A549 (cell line): Measurements from ENCODE around the gene KRTAP5-4. TPM values are rescaled to one million over a fixed set of nuclear protein-coding genes. Genes with fewer than 3 reads are reported as not detected.
A peak's percentile ranks its signal among the peaks of the same experiment; 100 is the strongest.
"Not testable (repeated sequence)": the region's sequence is repeated elsewhere in the genome, so short reads cannot be mapped to it uniquely, and the experiment has no call there.

Experiments
- ATAC-seq, 2 experiments: fragments of 200-7000 bp in 1 of 2; fragments of >200 bp in 1 of 2; cut with Nextera tagmentation in 1 of 2; cut with Tn5 transposase in 1 of 2; 3 replicates each; pipeline versions ENCODE4 v1.8.0 to v1.9.1; 2018 to 2020; ENCODE audit warnings: mild to moderate bottlenecking in 1 of 2, moderate library complexity in 1 of 2
- CTCF ChIA-PET: fragments of 300-600 bp; sonication (Branson Sonifier 250); formaldehyde crosslinking; extraction: SDS; loops from one replicate; lab custom pipeline; 2021; ENCODE audit warnings: antibody characterized with exemption, inconsistent platforms; lab: Yijun Ruan, JAX
- POLR2A ChIA-PET: fragments of 350-600 bp; formaldehyde crosslinking; extraction: SDS; loops from one replicate; lab custom pipeline; 2021; ENCODE audit warnings: antibody characterized with exemption, inconsistent platforms; lab: Yijun Ruan, JAX
- DNase-seq, 2 experiments: peaks; one replicate each; pipeline versions ENCODE4 v3.0.0 to v3.0.0-alpha.2; 2011 to 2016; ENCODE audit warnings: low read depth in 1 of 2, low spot score in 1 of 2
- FAIRE-seq: peaks from 2 replicates; lab custom pipeline; 2011; peaks lifted over from hg19 to GRCh38; lab: Jason Lieb, UNC
- H3K27ac ChIP-seq, 2 experiments: fragments of >200 bp; sonication (Bioruptor Twin); formaldehyde crosslinking; 3 replicates each; pipeline ENCODE4 v1.5.1; 2016 to 2017
- H3K4me1 ChIP-seq: fragments of >200 bp; sonication (Bioruptor Twin); formaldehyde crosslinking; 3 replicates; pipeline ENCODE4 v1.6.1; 2016
- H3K4me2 ChIP-seq: fragments of >200 bp; sonication (Bioruptor Twin); formaldehyde crosslinking; 3 replicates; pipeline ENCODE4 v1.6.1; 2016
- H3K4me3 ChIP-seq: fragments of >200 bp; sonication (Bioruptor Twin); formaldehyde crosslinking; 3 replicates; pipeline ENCODE4 v1.5.1; 2016
- H3K9me3 ChIP-seq: fragments of >200 bp; sonication (Bioruptor Twin); formaldehyde crosslinking; 3 replicates; pipeline ENCODE4 v1.6.1; 2016
- ATOH8 ChIP-seq: fragments of 250-450 bp; sonication (Bioruptor Pico); IDR thresholded peaks from 2 replicates; pipeline ENCODE4 v1.5.0; 2020; ENCODE audit warnings: low read depth, mild to moderate bottlenecking, moderate library complexity
- CBX8 ChIP-seq: fragments of 200-600 bp; sonication (generic); IDR thresholded peaks from 2 replicates; pipeline ENCODE4 v1.6.1; 2016
- CEBPB ChIP-seq, 2 experiments: fragments of >200 bp in 1 of 2; sonication (Bioruptor Twin) in 1 of 2; formaldehyde crosslinking in 1 of 2; IDR thresholded peaks; 2 replicates each; pipeline ENCODE4 v1.6.1; 2012 to 2016
- CHD2 ChIP-seq: fragments of 150-350 bp; IDR thresholded peaks from 2 replicates; pipeline ENCODE4 v1.6.1; 2014; ENCODE audit warnings: low read length; ENCODE audit not compliant: partially characterized antibody
- CHD4 ChIP-seq: fragments of 200-600 bp; sonication (generic); IDR thresholded peaks from 2 replicates; pipeline ENCODE4 v1.6.1; 2016; ENCODE audit warnings: antibody characterized with exemption, mild to moderate bottlenecking, borderline replicate concordance
- EP300 ChIP-seq, 2 experiments: fragments of >200 bp; sonication (Bioruptor Twin); formaldehyde crosslinking; IDR thresholded peaks; 2 replicates in 1 of 2; 3 replicates in 1 of 2; pipeline ENCODE4 v1.6.1; 2016 to 2017
- ESRRA ChIP-seq: fragments of 150-350 bp; IDR thresholded peaks from 2 replicates; pipeline ENCODE4 v1.6.1; 2014; ENCODE audit warnings: mild to moderate bottlenecking, low read length, borderline replicate concordance
- FOSB ChIP-seq: fragments of 250-450 bp; sonication (Bioruptor Pico); IDR thresholded peaks from 2 replicates; pipeline ENCODE4 v1.5.0; 2020; ENCODE audit warnings: mild to moderate bottlenecking, moderate library complexity
- FOSL2 ChIP-seq, 2 experiments: fragments of 450-650 bp in 1 of 2; fragments of >200 bp in 1 of 2; sonication (Bioruptor Twin) in 1 of 2; formaldehyde crosslinking; IDR thresholded peaks; 2 replicates each; pipeline versions ENCODE4 v1.5.0 to v1.6.1; 2016 to 2020; ENCODE audit warnings: mild to moderate bottlenecking in 1 of 2, moderate library complexity in 1 of 2
- HES2 ChIP-seq: fragments of >200 bp; sonication (Bioruptor Twin); formaldehyde crosslinking; IDR thresholded peaks from 2 replicates; pipeline ENCODE4 v1.6.1; 2016
- HMGXB4 ChIP-seq: fragments of 250-450 bp; sonication (Bioruptor Pico); IDR thresholded peaks from 2 replicates; pipeline ENCODE4 v1.5.0; 2021; ENCODE audit warnings: mild to moderate bottlenecking, moderate library complexity, borderline replicate concordance
- HOXA7 ChIP-seq: fragments of 250-450 bp; sonication (Bioruptor Pico); IDR thresholded peaks from 2 replicates; pipeline ENCODE4 v1.5.0; 2020; ENCODE audit warnings: mild to moderate bottlenecking, moderate library complexity
- KDM5A ChIP-seq: fragments of 200-600 bp; sonication (generic); IDR thresholded peaks from 2 replicates; pipeline ENCODE4 v1.6.1; 2016; ENCODE audit warnings: antibody characterized with exemption, mild to moderate bottlenecking
- MAZ ChIP-seq: fragments of 150-350 bp; IDR thresholded peaks from 2 replicates; pipeline ENCODE4 v1.6.1; 2014; ENCODE audit warnings: antibody characterized with exemption, low read depth, low read length, borderline replicate concordance
- MYC ChIP-seq: IDR thresholded peaks from 2 replicates; pipeline ENCODE4 v1.6.1; 2012; ENCODE audit warnings: mild to moderate bottlenecking, inconsistent platforms, low read length, improper control_type of control experiment, borderline replicate concordance
- NFE2L2 ChIP-seq: fragments of 150-350 bp; conservative IDR thresholded peaks from 2 replicates; pipeline ENCODE4 v1.6.1; 2014; ENCODE audit warnings: low read length
- POLR2A ChIP-seq: IDR thresholded peaks from 2 replicates; pipeline ENCODE4 v1.6.1; 2012; ENCODE audit warnings: mild to moderate bottlenecking, low read length
- RAD21 ChIP-seq, 2 experiments: fragments of >200 bp in 1 of 2; sonication (Bioruptor Twin) in 1 of 2; formaldehyde crosslinking in 1 of 2; IDR thresholded peaks in 1 of 2; conservative IDR thresholded peaks in 1 of 2; 2 replicates in 1 of 2; 3 replicates in 1 of 2; pipeline ENCODE4 v1.6.1; 2012 to 2018; ENCODE audit warnings: inconsistent platforms in 1 of 2
- REST ChIP-seq: fragments of 200-600 bp; sonication (generic); IDR thresholded peaks from 2 replicates; pipeline ENCODE4 v1.6.1; 2016; ENCODE audit warnings: antibody characterized with exemption, mild to moderate bottlenecking, moderate library complexity
- RFX5 ChIP-seq: fragments of 450-650 bp; IDR thresholded peaks from 2 replicates; pipeline ENCODE4 v1.7.1; 2014; ENCODE audit warnings: antibody characterized with exemption, mild to moderate bottlenecking, moderate library complexity
- RNF2 ChIP-seq: fragments of 200-600 bp; sonication (generic); IDR thresholded peaks from 2 replicates; pipeline ENCODE4 v1.6.1; 2016; ENCODE audit warnings: low read depth, mild to moderate bottlenecking, antibody characterized with exemption, moderate library complexity, borderline replicate concordance
- SMC3 ChIP-seq: fragments of >200 bp; sonication (Bioruptor Twin); formaldehyde crosslinking; IDR thresholded peaks from 3 replicates; pipeline ENCODE4 v1.6.1; 2018; ENCODE audit warnings: inconsistent platforms
- SREBF2 ChIP-seq: fragments of 450-650 bp; IDR thresholded peaks from 2 replicates; pipeline ENCODE4 v1.6.1; 2014; ENCODE audit warnings: mild to moderate bottlenecking, moderate library complexity
- TFCP2L1 ChIP-seq: fragments of 250-450 bp; sonication (Bioruptor Pico); IDR thresholded peaks from 2 replicates; pipeline ENCODE4 v1.5.0; 2021; ENCODE audit warnings: mild to moderate bottlenecking
- USF2 ChIP-seq: fragments of 450-650 bp; IDR thresholded peaks from 2 replicates; pipeline ENCODE4 v1.6.1; 2014; ENCODE audit warnings: antibody characterized with exemption
- WGBS: methylation state at CpG from one replicate; pipeline ENCODE4 v1.1.6; 2017; ENCODE audit errors: missing lambda C conversion rate; 5-methylcytosine and 5-hydroxymethylcytosine counted together
- polyA plus RNA-seq, 4 experiments: library from polyadenylated mRNA; depleted of rRNA in 3 of 4; stranded (reverse); fragments of >200 nt; fragmentation: RNase III in 1 of 4; extraction: RNeasy Plus Mini Kit Qiagen cat#74134 plus additional on column Dnase treatment in 1 of 4; gene quantifications; 2 replicates in 3 of 4; 3 replicates in 1 of 4; pipeline ENCODE4 v1.2.3, GENCODE V29; 2011 to 2017

Gene KRTAP5-4
- polyA plus RNA-seq, 2 of the 4 experiments (the other 2 are of a cell fraction) = not detected

GRCh38 chr11:1589996-1590395 is 31.9 kb downstream of the KRTAP5-4 start:
- ATAC-seq (no peak), DNase-seq (no peak), FAIRE-seq (no peak)
- Histone ChIP-seq H3K9me3 (no peaks in the 10 kb centered on the region), H3K4me2 (no peak overlapping the region), H3K27ac (peak overlapping the region in 1 of 2 experiments; percentile 45; a peak in 3 of 6 replicates), H3K4me1 (peaks cover 15% of the 10 kb centered on the region), H3K4me3 (no peak overlapping the region)
- WGBS = 96% methylated on average over 6 of the region's 6 CpGs
- ChIA-PET CTCF (interaction anchor here (0.6 to 6.0 kb wide), 5 partner anchors 9 to 715 kb away, joined by 3 to 33 read pairs (median 5); no protein-coding TSS in a partner anchor), POLR2A (no interaction called here)
- TF ChIP-seq RNF2 (no peak), KDM5A (no peak), CBX8 (no peak), HOXA7 (CRISPR knock-in tag) (no peak), SMC3 (no peak), TFCP2L1 (CRISPR knock-in tag) (no peak)

GRCh38 chr11:1589191-1589963 is 32.6 kb downstream of the KRTAP5-4 start:
- Histone ChIP-seq H3K4me1 (peaks cover 15% of the 10 kb centered on the region), H3K27ac (peak overlapping the region in 1 of 2 experiments; percentile 45; a peak in 3 of 6 replicates)
- not testable (repeated sequence) for H3K4me3 ChIP-seq; H3K9me3 ChIP-seq; TF ChIP-seq FOSL2 (IDR thresholded peaks at IDR 0.05)
- WGBS = 12% methylated on average over 7 of the region's 10 CpGs
- ATAC-seq = peak; percentile 87 to 93
- TF ChIP-seq FOSL2 (CRISPR knock-in tag; IDR thresholded peaks at IDR 0.05) = 0 out of 2 replicates have a peak, but pooled peaks have one; percentile 12
- peak; percentile 18 to 52; a peak in 1 of 4 replicates for TF ChIP-seq CEBPB (IDR thresholded peaks at IDR 0.05)
- TF ChIP-seq, all 56 proteins: peak for 2; not testable (repeated sequence) for 54
- CTCF ChIA-PET = interaction anchor here (0.6 to 6.0 kb wide), 9 partner anchors 9 to 716 kb away, joined by 3 to 33 read pairs (median 3); no protein-coding TSS in a partner anchor
- DNase-seq = peak; percentile 57 to 64
- POLR2A ChIA-PET, FAIRE-seq: not testable (repeated sequence)
- peak overlapping the region; percentile 63 for H3K4me2 ChIP-seq

GRCh38 chr11:1586699-1587098 is 35.2 kb downstream of the KRTAP5-4 start:
- 63% methylated on average over 2 of the region's 2 CpGs for WGBS

More at GRCh38 chr11:1586699-1587098, 35.2 kb downstream of the KRTAP5-4 start:
- no peak for ATAC-seq
- Histone ChIP-seq H3K9me3 (no peaks in the 10 kb centered on the region), H3K4me3 (no peak overlapping the region), H3K27ac (no peak overlapping the region), H3K4me2 (no peak overlapping the region)
- ChIA-PET CTCF (interaction anchor here (0.7 to 2.5 kb wide), 5 partner anchors 9 to 107 kb away, joined by 3 to 17 read pairs (median 3); no protein-coding TSS in a partner anchor), POLR2A (no interaction called here)
- FAIRE-seq = no peak
- TF ChIP-seq POLR2A (no peak), HMGXB4 (CRISPR knock-in tag) (no peak), FOSB (no peak), RAD21 (conservative IDR thresholded peaks at IDR 0.05 in 1 of 2, IDR thresholded peaks at IDR 0.05 in 1 of 2) (no peak), ESRRA (no peak), HOXA7 (CRISPR knock-in tag) (no peak), SREBF2 (no peak), ATOH8 (CRISPR knock-in tag) (no peak), NFE2L2 (no peak), REST (no peak), CHD4 (no peak), MYC (no peak), EP300 (IDR thresholded peaks at IDR 0.05) (no peak), FOSL2 (IDR thresholded peaks at IDR 0.05) (no peak), FOSL2 (CRISPR knock-in tag; IDR thresholded peaks at IDR 0.05) (no peak), CHD2 (no peak), USF2 (no peak), RFX5 (no peak), MAZ (no peak), HES2 (no peak)
- TF ChIP-seq, all 56 proteins: peak for 0
- no peak for DNase-seq
- peaks cover 15% of the 10 kb centered on the region for H3K4me1 ChIP-seq
